ENCODE data around the gene NKAIN2. TPM values are rescaled to one million over a fixed set of nuclear protein-coding genes. Genes with fewer than 3 reads are reported as not detected.
A peak's percentile ranks its signal among the peaks of the same experiment; 100 is the strongest.

The NKAIN2 gene
- total RNA-seq, 1 experiment from 2014 or later: not detected

DNA sequence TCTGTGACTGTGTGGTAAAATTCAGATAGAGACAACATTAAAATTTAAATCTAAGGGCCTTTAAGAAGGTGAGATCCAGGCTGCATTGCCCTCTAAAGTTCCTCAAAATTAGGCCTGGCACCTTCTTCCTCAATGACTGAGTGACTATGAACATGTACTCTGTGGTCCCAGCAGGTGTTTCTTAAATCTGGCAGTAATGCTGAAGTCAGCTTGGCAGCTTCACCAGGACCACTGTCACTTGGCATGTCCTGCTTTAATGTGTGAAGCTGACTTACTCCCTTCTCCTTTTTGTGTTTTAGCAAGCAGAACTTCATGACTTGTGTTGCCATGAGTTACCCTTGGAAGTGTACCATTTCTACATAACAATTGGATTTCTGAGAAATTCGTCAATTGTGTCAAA, 141.7 kb downstream of the NKAIN2 start:
- CTCF ChIA-PET: no interaction called here
- no TSS peak for BruUV-seq (replicated peaks)
- intact Hi-C loops (cut with micrococcal nuclease; ENCODE audit: unreplicated experiment): no loop called here
- DNase-seq: no peak
- Mint-ChIP-seq H3K4me1 (ENCODE audit: low read depth, unreplicated experiment) (no peaks in the 10 kb centered on the region), H3K27me3 (ENCODE audit: unreplicated experiment) (no peaks in the 10 kb centered on the region), H3K27ac (ENCODE audit: unreplicated experiment) (no peak overlapping the region), H3K36me3 (ENCODE audit: insufficient read depth, unreplicated experiment) (no peaks in the 10 kb centered on the region), H3K9me3 (ENCODE audit: low read depth, unreplicated experiment) (no peaks in the 10 kb centered on the region), H3K4me3 (ENCODE audit: low read depth, unreplicated experiment) (no peak overlapping the region)
- TF ChIP-seq, protein P1, sequence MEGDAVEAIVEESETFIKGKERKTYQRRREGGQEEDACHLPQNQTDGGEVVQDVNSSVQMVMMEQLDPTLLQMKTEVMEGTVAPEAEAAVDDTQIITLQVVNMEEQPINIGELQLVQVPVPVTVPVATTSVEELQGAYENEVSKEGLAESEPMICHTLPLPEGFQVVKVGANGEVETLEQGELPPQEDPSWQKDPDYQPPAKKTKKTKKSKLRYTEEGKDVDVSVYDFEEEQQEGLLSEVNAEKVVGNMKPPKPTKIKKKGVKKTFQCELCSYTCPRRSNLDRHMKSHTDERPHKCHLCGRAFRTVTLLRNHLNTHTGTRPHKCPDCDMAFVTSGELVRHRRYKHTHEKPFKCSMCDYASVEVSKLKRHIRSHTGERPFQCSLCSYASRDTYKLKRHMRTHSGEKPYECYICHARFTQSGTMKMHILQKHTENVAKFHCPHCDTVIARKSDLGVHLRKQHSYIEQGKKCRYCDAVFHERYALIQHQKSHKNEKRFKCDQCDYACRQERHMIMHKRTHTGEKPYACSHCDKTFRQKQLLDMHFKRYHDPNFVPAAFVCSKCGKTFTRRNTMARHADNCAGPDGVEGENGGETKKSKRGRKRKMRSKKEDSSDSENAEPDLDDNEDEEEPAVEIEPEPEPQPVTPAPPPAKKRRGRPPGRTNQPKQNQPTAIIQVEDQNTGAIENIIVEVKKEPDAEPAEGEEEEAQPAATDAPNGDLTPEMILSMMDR (IDR thresholded peaks at IDR 0.05; ENCODE audit: unreplicated experiment): no peak

DNA sequence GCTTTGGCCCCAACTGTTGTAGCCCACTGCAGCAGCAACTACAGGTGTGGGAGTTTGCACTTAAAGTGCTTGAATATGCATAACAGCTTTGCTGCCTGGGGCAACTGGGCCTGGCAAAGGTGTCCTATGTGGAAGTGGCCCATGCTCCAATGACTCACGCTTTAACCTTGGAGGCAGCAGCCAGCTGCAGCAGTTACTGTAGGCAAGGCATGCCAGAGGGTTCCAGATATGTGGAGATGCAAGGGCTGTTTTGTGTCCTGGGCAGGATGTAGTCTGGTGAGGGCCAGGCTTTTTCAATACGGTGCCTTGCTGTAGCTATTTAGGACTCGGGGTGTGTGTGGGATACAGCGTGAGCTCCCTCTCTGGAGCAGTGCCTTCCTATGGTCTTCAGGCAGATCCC, 150.3 kb downstream of the NKAIN2 start:
- no peaks in the 10 kb centered on the region for H3K36me3 Mint-ChIP-seq (ENCODE audit: insufficient read depth, unreplicated experiment)
- no TSS peak for BruUV-seq (replicated peaks)
- H3K4me1 Mint-ChIP-seq (ENCODE audit: low read depth, unreplicated experiment): peaks cover 9% of the 10 kb centered on the region
- TF ChIP-seq, protein P1 (IDR thresholded peaks at IDR 0.05; ENCODE audit: unreplicated experiment): no peak
- intact Hi-C loops (cut with micrococcal nuclease; ENCODE audit: unreplicated experiment): no loop called here
- no peak for DNase-seq
- no peak overlapping the region for H3K4me3 Mint-ChIP-seq (ENCODE audit: low read depth, unreplicated experiment)
- H3K9me3 Mint-ChIP-seq (ENCODE audit: low read depth, unreplicated experiment): no peaks in the 10 kb centered on the region
- H3K27ac Mint-ChIP-seq (ENCODE audit: unreplicated experiment): no peak overlapping the region
- no peaks in the 10 kb centered on the region for H3K27me3 Mint-ChIP-seq (ENCODE audit: unreplicated experiment)
- CTCF ChIA-PET: no interaction called here

DNA sequence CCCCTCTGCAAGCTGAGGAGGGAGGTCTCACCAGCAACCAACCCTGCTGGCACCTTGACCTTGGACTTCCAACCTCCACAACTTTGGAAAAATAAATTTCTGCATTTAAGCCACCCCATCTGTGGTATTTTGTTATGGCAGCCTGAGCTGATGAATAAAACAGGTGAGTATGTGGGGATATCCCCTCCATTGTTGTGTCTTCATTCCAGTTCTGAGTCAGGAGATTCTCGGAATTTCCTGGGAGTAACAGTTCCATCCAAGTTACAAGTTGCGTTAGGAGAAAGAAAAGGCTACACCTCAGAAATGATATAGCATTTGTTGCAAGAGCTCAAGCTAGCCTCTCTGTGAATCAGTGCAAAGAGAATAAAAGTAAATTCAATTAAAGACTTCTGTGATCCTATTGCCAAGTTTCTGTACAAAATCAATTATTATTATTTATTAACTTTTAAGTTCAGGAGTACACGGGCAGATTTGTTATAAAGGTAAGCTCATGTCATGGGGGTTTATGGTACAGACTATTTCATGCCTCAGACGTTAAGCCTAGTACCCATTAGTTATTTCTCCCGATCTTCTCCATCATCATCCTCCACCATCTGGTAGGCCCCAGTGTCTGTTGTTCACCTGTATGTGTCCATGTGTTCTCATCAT, 153.0 kb downstream of the NKAIN2 start:
- no peaks in the 10 kb centered on the region for H3K36me3 Mint-ChIP-seq (ENCODE audit: insufficient read depth, unreplicated experiment)
- TF ChIP-seq, protein P1 (IDR thresholded peaks at IDR 0.05; ENCODE audit: unreplicated experiment): no peak
- H3K9me3 Mint-ChIP-seq (ENCODE audit: low read depth, unreplicated experiment): no peaks in the 10 kb centered on the region
- H3K27ac Mint-ChIP-seq (ENCODE audit: unreplicated experiment): no peak overlapping the region
- intact Hi-C loops (cut with micrococcal nuclease; ENCODE audit: unreplicated experiment): no loop called here
- no peaks in the 10 kb centered on the region for H3K27me3 Mint-ChIP-seq (ENCODE audit: unreplicated experiment)
- peaks cover 9% of the 10 kb centered on the region for H3K4me1 Mint-ChIP-seq (ENCODE audit: low read depth, unreplicated experiment)
- DNase-seq: no peak
- H3K4me3 Mint-ChIP-seq (ENCODE audit: low read depth, unreplicated experiment): no peak overlapping the region
- CTCF ChIA-PET: interaction anchor here (1.0 kb wide), 1 partner anchor 154 kb away, joined by 4 read pairs; no protein-coding TSS in a partner anchor
- no TSS peak for BruUV-seq (replicated peaks)

DNA sequence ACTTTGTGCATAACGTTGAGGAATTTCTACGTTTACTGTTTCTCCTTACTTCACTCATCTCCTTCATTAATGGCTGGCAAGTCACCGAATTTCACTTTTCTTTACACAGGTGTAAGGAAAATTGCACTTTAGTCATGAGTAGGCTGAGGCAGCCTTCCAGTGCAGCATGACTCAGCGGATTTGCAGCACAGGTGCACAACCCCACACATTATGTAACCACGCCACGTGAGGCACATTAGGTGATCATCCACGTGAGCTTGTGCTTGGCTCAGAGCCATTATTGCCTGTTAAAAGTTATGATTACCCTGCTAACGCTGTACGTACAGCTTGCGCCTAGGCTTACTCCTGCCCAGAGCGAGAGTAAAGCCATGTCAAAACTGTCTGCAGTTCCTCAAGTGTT, 158.8 kb downstream of the NKAIN2 start:
- Mint-ChIP-seq H3K27me3 (ENCODE audit: unreplicated experiment) (no peaks in the 10 kb centered on the region), H3K27ac (ENCODE audit: unreplicated experiment) (no peak overlapping the region), H3K9me3 (ENCODE audit: low read depth, unreplicated experiment) (no peaks in the 10 kb centered on the region), H3K4me3 (ENCODE audit: low read depth, unreplicated experiment) (no peak overlapping the region), H3K36me3 (ENCODE audit: insufficient read depth, unreplicated experiment) (no peaks in the 10 kb centered on the region), H3K4me1 (ENCODE audit: low read depth, unreplicated experiment) (no peaks in the 10 kb centered on the region)
- CTCF ChIA-PET: no interaction called here
- DNase-seq: peak; percentile 41
- intact Hi-C loops (cut with micrococcal nuclease; ENCODE audit: unreplicated experiment): no loop called here
- TF ChIP-seq, protein P1 (IDR thresholded peaks at IDR 0.05; ENCODE audit: unreplicated experiment): no peak
- no TSS peak for BruUV-seq (replicated peaks)

Measured in Calu3 (cell line).